ENCODE measurements around the gene FIG4.

The FIG4 gene

DNA sequence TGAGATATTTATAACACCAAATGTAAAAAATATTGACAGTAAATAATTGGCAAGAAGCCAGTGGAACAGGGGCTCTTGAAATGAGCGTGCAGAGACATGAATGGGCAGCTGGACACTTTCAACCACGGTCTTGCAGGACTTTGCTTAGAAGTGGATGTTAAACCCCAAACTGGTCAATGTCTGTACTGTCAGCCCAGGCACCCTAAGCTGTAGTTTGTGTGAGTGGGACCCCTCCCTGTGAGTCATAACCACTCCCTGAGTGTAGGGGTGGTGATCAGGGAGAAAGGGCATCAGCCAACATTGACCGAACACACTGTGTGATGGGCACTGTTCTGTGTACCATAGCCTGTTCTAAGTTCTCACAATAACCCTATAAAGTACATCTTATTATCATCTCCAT is 108.6 kb downstream of the FIG4 start:
- no peak overlapping the region for H3K9ac ChIP-seq (ENCODE audit: insufficient read length)
- no peak for TF ChIP-seq FOXP2 (optimal IDR thresholded peaks at IDR 0.05; ENCODE audit: control extremely low read depth, extremely low read length, insufficient read depth)
- TF ChIP-seq EZH2 (IDR thresholded peaks at IDR 0.05) = no peak
- no peak for TF ChIP-seq POLR2AphosphoS5 (IDR thresholded peaks at IDR 0.05; ENCODE audit: borderline replicate concordance, low read depth, low read length)
- H3K36me3 ChIP-seq (ENCODE audit: insufficient read depth, low read length) = no peaks in the 10 kb centered on the region
- no peak for DNase-seq (ENCODE audit: low read depth, low spot score)
- no peaks in the 10 kb centered on the region for H3K9me3 ChIP-seq (ENCODE audit: low read depth, low read length)
- no peak overlapping the region for H3K27ac ChIP-seq
- H3K4me3 ChIP-seq = no peak overlapping the region

DNA sequence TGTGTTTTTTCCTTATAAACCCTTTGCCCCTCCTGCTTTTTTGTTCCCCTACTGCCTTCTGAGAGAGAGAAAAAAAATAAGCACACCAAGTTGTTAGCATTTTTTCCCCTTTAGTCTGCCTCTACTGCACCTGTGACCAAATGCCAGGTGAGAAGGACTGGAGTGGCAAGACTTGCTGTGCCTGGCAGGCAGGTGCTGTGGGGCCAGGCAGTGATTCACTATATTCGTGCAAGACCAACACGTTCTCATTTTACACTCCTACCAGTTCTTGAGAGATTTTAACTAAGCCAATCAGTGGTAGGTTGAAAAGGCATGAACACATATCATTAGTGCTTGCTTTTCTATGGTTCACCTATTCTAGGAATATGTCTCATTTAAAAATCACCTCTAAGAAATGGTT is 109.7 kb downstream of the FIG4 start:
- Histone ChIP-seq H3K4me3 (no peak overlapping the region), H3K9me3 (ENCODE audit: low read depth, low read length) (no peaks in the 10 kb centered on the region), H3K27ac (no peak overlapping the region), H3K9ac (ENCODE audit: insufficient read length) (no peak overlapping the region), H3K36me3 (ENCODE audit: insufficient read depth, low read length) (no peaks in the 10 kb centered on the region)
- TF ChIP-seq EZH2 (IDR thresholded peaks at IDR 0.05) (no peak), FOXP2 (optimal IDR thresholded peaks at IDR 0.05; ENCODE audit: control extremely low read depth, extremely low read length, insufficient read depth) (no peak), POLR2AphosphoS5 (IDR thresholded peaks at IDR 0.05; ENCODE audit: borderline replicate concordance, low read depth, low read length) (no peak)
- no peak for DNase-seq (ENCODE audit: low read depth, low spot score)

DNA sequence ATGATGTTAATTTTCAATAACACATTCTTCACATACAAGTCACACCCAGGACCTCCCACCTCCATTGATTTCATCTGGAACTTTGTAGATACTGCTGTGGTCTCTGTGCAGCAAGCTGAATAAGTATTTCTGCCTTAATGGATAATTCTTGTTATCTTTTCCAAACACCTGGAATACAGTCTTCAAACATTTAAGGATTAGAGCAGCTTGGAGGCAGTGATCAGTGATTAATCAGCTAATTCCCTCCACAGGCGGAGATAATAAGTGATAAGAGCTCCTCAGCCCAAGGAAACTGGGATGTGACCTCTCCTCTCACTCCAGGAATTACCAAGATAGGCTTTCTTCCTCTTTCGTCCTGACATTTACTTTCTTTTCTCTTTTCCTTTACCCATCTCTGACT is 110.7 kb downstream of the FIG4 start:
- Histone ChIP-seq H3K9me3 (ENCODE audit: low read depth, low read length) (no peaks in the 10 kb centered on the region), H3K9ac (ENCODE audit: insufficient read length) (no peak overlapping the region), H3K4me3 (no peak overlapping the region), H3K36me3 (ENCODE audit: insufficient read depth, low read length) (no peaks in the 10 kb centered on the region), H3K27ac (no peak overlapping the region)
- DNase-seq (ENCODE audit: low read depth, low spot score) = no peak
- TF ChIP-seq POLR2AphosphoS5 (IDR thresholded peaks at IDR 0.05; ENCODE audit: borderline replicate concordance, low read depth, low read length) (no peak), FOXP2 (optimal IDR thresholded peaks at IDR 0.05; ENCODE audit: control extremely low read depth, extremely low read length, insufficient read depth) (no peak), EZH2 (IDR thresholded peaks at IDR 0.05) (no peak)

DNA sequence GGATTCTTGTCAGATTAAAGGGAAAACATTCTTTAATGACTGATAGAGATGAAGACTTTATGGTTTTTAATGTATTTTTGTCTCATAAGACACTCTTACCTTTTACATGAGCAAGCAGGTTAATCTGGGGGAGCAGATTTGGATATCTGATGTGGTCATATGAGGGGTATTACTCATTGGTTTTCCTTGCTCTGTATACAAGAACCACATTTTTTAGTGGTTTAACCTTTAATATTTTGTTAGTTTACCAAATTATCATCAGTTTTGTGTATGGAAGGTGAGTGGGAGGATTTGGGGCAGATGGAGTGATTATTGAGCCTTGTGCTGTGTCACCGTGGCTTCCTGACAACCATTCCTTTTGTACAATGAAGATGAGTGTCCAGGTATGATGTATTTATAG is 112.9 kb downstream of the FIG4 start:
- Histone ChIP-seq H3K4me3 (no peak overlapping the region), H3K9me3 (ENCODE audit: low read depth, low read length) (no peaks in the 10 kb centered on the region), H3K27ac (no peak overlapping the region), H3K36me3 (ENCODE audit: insufficient read depth, low read length) (no peaks in the 10 kb centered on the region), H3K9ac (ENCODE audit: insufficient read length) (no peak overlapping the region)
- TF ChIP-seq EZH2 (IDR thresholded peaks at IDR 0.05) (no peak), FOXP2 (optimal IDR thresholded peaks at IDR 0.05; ENCODE audit: control extremely low read depth, extremely low read length, insufficient read depth) (no peak), POLR2AphosphoS5 (IDR thresholded peaks at IDR 0.05; ENCODE audit: borderline replicate concordance, low read depth, low read length) (no peak)
- no peak for DNase-seq (ENCODE audit: low read depth, low spot score)

DNA sequence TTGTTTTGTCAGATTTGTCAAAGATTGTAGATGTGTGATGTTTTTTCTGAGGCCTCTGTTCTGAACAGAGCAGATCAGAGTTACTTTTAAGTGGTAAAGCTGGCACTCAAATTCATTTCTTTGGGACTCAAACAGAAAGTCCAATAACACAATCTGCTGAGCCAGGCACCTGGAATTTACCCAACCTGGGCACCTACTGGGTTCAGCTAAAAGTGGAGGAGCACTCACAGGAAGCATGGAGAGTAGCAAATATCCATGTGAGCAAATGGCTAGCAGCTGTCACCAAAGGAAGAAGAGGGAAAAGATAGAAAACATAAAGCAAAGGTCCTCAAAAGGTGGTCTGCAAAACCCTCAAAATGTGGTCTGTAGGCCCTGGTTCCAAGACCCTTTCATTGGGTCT is 116.8 kb downstream of the FIG4 start:
- no peak for DNase-seq (ENCODE audit: low read depth, low spot score)
- no peak overlapping the region for H3K27ac ChIP-seq
- no peaks in the 10 kb centered on the region for H3K9me3 ChIP-seq (ENCODE audit: low read depth, low read length)
- no peaks in the 10 kb centered on the region for H3K36me3 ChIP-seq (ENCODE audit: insufficient read depth, low read length)
- TF ChIP-seq EZH2 (IDR thresholded peaks at IDR 0.05) = no peak
- no peak for TF ChIP-seq POLR2AphosphoS5 (IDR thresholded peaks at IDR 0.05; ENCODE audit: borderline replicate concordance, low read depth, low read length)
- no peak for TF ChIP-seq FOXP2 (optimal IDR thresholded peaks at IDR 0.05; ENCODE audit: control extremely low read depth, extremely low read length, insufficient read depth)
- no peak overlapping the region for H3K9ac ChIP-seq (ENCODE audit: insufficient read length)
- no peak overlapping the region for H3K4me3 ChIP-seq

DNA sequence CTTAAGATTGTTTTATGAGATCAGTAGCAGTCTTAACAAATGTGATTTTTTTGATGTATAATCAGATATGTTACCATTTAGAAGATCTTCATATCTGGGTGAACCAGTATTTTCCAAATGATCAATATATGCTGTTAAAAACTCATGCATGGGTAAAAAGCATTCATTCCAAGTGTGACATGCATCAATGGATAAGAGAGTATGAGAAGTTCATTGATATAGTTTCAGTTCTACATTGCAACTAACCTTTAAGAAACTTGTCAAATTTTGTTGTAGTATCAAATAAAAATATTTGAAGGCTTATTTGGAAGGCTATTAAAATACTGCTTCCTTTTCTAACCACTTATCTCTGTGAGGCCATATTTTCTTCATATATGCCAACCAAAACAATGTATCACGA is 117.7 kb downstream of the FIG4 start:
- H3K9ac ChIP-seq (ENCODE audit: insufficient read length) = no peak overlapping the region
- no peaks in the 10 kb centered on the region for H3K36me3 ChIP-seq (ENCODE audit: insufficient read depth, low read length)
- TF ChIP-seq FOXP2 (optimal IDR thresholded peaks at IDR 0.05; ENCODE audit: control extremely low read depth, extremely low read length, insufficient read depth) (no peak), EZH2 (IDR thresholded peaks at IDR 0.05) (no peak), POLR2AphosphoS5 (IDR thresholded peaks at IDR 0.05; ENCODE audit: borderline replicate concordance, low read depth, low read length) (no peak)
- H3K27ac ChIP-seq = no peak overlapping the region
- H3K9me3 ChIP-seq (ENCODE audit: low read depth, low read length) = no peaks in the 10 kb centered on the region
- no peak overlapping the region for H3K4me3 ChIP-seq
- DNase-seq (ENCODE audit: low read depth, low spot score) = no peak

DNA sequence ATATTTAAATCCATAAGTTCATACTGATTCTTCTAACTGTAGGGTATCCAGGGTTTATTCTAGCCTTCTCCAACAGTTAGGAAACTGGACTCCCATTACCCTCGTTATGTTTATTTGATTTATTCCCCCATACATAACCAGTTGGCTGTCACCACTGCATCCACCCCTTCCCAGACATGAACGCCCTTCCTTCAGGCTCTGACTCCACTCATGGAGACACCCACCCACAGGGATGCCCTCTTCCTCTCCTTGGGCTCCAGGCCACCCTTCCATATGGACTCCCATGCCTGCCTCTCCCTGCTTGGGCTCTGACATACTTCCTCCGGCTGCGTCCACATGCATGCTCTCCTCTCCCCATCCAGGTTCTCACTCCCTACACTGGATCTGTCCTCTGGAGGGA is 124.0 kb downstream of the FIG4 start:
- no peaks in the 10 kb centered on the region for H3K9me3 ChIP-seq (ENCODE audit: low read depth, low read length)
- no peak overlapping the region for H3K9ac ChIP-seq (ENCODE audit: insufficient read length)
- no peak for DNase-seq (ENCODE audit: low read depth, low spot score)
- TF ChIP-seq POLR2AphosphoS5 (IDR thresholded peaks at IDR 0.05; ENCODE audit: borderline replicate concordance, low read depth, low read length) (no peak), EZH2 (IDR thresholded peaks at IDR 0.05) (no peak), FOXP2 (optimal IDR thresholded peaks at IDR 0.05; ENCODE audit: control extremely low read depth, extremely low read length, insufficient read depth) (no peak)
- H3K4me3 ChIP-seq = no peak overlapping the region
- no peak overlapping the region for H3K27ac ChIP-seq
- H3K36me3 ChIP-seq (ENCODE audit: insufficient read depth, low read length) = no peaks in the 10 kb centered on the region

DNA sequence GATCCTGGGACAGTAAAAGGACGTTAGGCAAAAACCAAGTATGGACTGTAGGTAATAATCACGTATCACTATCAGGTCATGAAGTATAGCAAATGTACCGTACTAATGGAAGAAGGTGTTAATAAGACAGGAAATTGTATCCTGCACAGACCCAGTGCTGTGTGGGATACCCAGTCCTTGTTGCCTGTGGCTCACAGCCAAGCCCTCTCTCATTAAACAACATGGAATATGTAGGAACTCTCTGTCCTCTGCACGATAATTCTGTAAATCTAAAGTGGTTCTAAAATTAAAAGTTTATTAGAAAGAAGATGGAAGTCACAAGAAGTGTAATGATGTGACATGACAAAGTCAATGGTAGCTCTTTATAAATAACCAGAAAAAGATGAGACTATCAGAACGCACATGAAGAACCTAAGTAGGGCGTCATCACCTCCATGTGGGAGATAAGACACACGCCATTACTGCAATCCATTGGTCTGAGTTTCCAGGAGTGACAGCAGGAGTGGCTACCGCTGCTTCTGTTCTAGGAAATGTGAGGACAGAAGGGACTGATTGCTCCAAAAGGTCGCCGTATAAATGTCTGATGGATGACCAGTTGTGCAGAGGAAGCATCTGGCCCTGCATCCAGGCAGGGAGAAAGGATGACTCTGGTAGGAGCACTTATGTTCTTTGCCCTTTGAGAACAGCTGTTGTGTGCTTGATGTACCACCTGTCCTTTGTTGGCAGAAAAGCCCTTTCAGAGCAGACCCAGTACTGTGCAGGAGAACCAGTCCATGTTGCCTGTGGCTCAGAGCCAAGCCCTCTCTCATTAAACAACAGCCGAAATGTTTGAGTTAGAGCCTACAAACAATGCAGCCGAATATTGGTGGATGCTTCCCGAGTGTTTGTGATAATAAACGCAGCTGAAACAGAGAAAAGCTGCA is 125.6 kb downstream of the FIG4 start:
- Histone ChIP-seq H3K4me3 (no peak overlapping the region), H3K27ac (no peak overlapping the region), H3K9me3 (ENCODE audit: low read depth, low read length) (no peaks in the 10 kb centered on the region), H3K36me3 (ENCODE audit: insufficient read depth, low read length) (no peaks in the 10 kb centered on the region), H3K9ac (ENCODE audit: insufficient read length) (no peak overlapping the region)
- TF ChIP-seq EZH2 (IDR thresholded peaks at IDR 0.05) (no peak), POLR2AphosphoS5 (IDR thresholded peaks at IDR 0.05; ENCODE audit: borderline replicate concordance, low read depth, low read length) (no peak), FOXP2 (optimal IDR thresholded peaks at IDR 0.05; ENCODE audit: control extremely low read depth, extremely low read length, insufficient read depth) (no peak)
- no peak for DNase-seq (ENCODE audit: low read depth, low spot score)

Data from SK-N-MC (cell line).